ENCODE results near the gene ST6GALNAC4. TPM values are rescaled to one million over a fixed set of nuclear protein-coding genes. Genes with fewer than 3 reads are reported as not detected.

Gene ST6GALNAC4
- total and polyA plus RNA-seq, 9 of the 15 experiments (the other 6 are each of a cell fraction or from before 2014, with no cell fraction given): 2.6 to 43.1 (median 15.4) TPM

- TF ChIP-seq IRF9 (tag; IDR thresholded peaks at IDR 0.05) (0 out of 2 replicates have a peak, but pooled peaks have one; percentile 38), ZNF354B (CRISPR knock-in tag; IDR thresholded peaks at IDR 0.05) (no peak), ZNF518B (CRISPR knock-in tag; IDR thresholded peaks at IDR 0.05) (no peak), BRD4 (IDR thresholded peaks at IDR 0.05) (peak; percentile 39; the same call in 1 of the 2 replicates), EGR1 (conservative IDR thresholded peaks at IDR 0.05) (0 out of 2 replicates have a peak, but pooled peaks have one; percentile 10), CHD7 (IDR thresholded peaks at IDR 0.05; ENCODE audit: low read depth, low read length) (no peak), SAFB (IDR thresholded peaks at IDR 0.05; ENCODE audit: borderline replicate concordance, low read depth, low read length) (no peak), ATF7 (IDR thresholded peaks at IDR 0.05) (peak; percentile 97), TCF7 (IDR thresholded peaks at IDR 0.05; ENCODE audit: borderline replicate concordance) (no peak; the same call in 1 of the 2 replicates), POLR2AphosphoS2 (IDR thresholded peaks at IDR 0.05; ENCODE audit: low read length) (no peak), ZNF316 (IDR thresholded peaks at IDR 0.05) (no peak), EP300 (IDR thresholded peaks at IDR 0.05; ENCODE audit: low read length) (peak; percentile 84)
Measured at GRCh38 chr9:127862075-127863011, 54.5 kb downstream of the ST6GALNAC4 start (continued).
